Measurements from ENCODE around the gene ESRRA.

Gene ESRRA

DNA sequence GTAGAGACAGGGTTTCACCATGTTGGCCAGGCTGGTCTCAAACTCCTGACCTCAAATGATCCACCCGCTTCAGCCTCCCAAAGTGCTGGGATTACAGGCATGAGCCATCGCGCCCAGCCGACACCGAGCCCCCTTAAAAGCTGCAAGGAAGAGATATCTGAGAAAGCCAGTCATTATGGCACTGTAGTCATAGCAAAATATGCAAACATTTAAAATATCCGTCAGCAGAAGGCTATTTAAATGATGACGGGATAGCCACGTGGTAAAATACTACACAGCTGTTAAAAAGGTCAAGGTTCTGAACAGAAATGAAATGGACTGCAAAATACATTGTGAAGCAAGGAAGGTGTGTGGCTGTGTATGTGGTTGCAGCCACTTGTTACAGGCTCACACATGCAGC lies 28.2 kb downstream of the ESRRA start:
- no peak for DNase-seq (ENCODE audit: low read depth)

DNA sequence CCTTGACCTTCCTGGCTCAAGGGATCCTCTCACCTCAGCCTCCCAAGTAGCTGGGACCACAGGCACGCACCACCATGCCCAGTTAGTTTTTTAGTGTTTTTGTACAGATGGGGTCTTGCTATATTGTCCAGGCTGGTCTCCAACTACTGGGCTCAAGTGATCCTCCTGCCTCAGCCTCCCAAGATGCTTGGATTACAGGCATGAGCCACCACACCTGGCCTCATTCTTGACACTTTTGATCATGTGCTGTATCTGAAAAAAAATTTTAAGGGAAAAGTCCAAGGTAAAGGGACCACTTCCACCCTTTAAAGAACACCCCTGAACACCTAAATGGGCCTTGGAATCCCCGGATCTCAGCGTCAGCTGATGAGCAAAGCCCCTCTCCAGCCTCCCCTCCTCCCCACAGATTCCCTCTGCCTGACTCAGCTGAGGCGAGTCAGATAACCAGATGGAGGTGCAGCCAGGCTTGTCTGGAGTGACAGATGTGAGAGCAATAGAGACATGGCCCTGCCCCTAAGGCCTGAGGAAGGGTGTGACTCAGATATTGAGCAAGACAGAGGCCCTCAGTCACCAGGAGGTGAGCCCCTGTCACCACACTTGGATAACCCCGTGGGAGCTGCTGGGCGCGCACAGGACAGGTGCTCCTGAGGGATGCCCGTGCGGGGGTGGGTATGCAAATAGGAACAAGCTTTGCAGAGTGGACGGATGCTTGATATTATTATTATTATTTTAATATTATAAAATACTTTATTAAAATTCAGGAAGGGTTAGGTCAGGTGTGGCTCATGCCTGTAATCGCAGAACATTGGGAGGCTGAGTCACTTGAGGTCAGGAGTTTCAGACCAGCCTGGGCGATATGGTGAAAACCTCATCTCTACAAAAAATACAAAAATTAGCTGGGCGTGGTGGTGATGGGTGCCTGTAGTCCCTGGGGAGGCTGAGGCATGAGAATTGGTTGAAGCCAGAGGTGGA lies 29.7 kb downstream of the ESRRA start:
- peak; percentile 76 for DNase-seq (ENCODE audit: low read depth)

DNA sequence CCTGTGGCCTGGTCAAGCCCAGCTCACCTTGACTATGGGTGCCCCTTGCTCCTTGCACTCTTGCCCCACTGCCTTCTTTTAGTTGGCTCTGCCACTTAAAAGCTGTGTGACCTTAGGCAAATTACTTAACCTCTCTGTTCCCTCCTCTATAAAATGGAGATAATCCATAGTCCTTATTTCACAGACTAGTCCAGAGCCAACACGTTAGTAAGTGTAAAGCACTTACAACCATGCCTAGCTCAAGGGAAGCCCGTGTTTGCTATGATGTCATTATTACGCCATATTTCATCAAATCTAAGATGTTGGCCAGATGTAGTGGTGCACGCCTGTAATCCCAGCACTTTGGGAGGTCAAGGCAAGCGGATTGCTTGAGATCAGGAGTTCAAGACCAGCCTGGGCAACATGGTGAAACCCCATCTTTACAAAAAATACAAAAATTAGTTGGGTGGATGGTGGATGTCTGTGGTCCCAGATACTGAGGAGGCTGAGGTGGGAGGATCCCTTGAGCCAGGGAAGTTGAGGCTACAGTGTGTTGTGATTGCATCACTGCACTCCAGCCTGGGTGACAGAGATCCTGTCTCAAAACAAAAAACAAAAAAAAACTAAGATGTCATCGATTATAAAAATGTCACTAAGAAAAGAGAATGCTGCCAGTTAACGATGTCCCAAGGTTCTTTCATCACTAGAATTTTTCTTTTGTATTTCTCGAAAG lies 32.4 kb downstream of the ESRRA start:
- no peak for DNase-seq (ENCODE audit: low read depth)

DNA sequence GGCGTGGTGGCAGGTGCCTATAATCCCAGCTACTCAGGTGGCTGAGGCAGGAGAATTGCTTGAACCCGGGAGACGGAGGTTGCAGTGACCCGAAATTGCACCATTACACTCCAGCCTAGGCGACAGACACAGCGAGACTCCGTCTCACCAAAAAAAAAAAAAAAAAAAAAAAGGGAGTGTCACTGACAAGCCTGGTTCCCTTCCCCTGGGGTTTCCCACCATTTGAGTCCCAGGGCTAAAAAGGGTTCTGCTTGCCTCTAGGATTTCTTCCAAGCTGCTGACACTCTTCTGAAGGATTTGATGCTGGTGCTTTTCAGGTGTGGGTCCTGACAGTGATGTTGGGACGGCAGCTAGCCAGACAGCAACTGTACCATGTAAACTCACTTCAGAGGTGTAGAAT lies 33.4 kb downstream of the ESRRA start:
- no peak for DNase-seq (ENCODE audit: low read depth)

DNA sequence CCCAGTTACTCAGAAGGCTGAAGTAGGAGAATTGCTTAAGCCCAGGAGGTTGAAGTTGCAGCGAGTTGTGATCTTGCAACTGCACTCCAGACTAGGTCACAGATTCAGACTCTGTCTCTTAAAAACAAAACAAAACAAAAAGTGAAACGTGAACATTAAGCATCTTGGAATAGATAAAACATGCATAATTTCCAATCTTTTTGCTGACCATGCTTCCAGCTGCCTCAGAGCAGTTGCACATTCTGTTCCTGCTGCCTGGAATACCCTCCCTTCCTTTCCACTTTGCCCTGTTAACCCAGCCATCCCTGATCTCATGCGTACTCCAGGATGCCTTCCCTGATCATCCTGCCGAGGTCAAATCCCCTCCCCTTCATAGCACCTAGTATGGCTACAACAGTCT lies 34.0 kb downstream of the ESRRA start:
- DNase-seq (ENCODE audit: low read depth), result no peak

DNA sequence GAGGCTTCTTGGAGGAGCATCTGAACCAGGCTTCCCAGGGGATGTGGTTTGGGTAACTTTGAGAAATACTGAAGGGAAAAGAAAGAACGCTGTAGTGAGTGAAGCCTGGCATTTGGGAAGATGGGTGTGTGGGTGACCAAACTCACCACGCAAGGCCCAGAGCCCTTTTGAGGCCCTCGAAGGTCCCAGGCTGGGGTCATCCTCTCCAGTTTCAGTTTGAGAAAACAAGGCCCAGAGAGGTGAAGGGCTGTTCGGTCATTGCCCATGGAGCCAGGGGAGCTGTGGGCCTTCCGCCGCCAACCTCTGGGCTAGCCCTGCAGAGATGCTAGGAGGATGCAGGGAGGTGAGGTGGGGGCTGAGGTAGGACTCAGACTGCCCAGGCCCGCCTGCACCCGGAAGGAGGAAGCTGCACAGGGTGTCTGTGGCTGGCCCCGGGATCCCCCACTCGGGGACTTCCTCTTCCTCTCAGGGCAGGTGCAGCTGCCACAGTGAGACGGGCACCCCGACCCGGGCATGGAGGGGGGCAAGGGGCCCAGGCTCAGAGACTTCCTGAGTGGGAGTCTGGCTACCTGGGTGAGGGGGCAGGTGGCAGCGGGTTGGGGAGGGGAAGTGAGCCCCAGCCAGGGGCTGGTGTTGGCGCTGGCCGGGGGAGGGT lies 34.6 kb downstream of the ESRRA start, which contains the start of gene CCDC88B:
TSS of gene CCDC88B (plus strand) at position 451 of the 655 bp plus-strand sequence. CDS start at position 514, 63 bp downstream.
- no peak for DNase-seq (ENCODE audit: low read depth)

DNA sequence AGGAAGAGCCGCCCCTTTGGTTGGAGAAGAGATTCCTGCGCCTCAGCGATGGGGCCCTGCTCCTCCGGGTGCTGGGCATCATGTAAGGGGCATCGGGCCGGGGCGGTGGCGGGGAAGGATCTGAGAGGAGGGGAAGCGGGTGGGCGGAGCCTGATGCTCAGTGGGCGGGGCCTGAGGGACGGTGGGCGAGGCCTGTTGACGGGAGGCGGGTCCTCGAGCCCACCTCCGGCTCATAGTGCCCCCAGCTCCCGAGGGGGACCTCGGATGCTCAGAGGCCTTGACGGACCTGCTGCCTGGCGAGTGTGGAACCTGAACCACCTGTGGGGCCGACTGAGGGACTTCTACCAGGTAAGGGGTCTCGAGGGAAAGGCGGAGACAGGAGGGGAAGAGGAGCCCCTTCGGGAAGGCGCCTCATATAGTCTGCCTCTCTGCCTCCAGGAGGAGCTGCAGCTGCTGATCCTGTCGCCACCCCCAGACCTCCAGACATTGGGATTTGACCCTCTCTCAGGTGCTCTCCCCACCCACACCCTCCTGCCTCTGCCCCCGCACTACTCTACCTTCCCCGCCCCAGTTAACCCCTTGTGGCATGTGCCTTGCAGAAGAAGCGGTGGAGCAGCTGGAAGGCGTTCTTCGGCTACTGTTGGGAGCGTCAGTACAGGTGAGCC lies 35.5 kb downstream of the ESRRA start:
- DNase-seq (ENCODE audit: low read depth), result peak; percentile 78

DNA sequence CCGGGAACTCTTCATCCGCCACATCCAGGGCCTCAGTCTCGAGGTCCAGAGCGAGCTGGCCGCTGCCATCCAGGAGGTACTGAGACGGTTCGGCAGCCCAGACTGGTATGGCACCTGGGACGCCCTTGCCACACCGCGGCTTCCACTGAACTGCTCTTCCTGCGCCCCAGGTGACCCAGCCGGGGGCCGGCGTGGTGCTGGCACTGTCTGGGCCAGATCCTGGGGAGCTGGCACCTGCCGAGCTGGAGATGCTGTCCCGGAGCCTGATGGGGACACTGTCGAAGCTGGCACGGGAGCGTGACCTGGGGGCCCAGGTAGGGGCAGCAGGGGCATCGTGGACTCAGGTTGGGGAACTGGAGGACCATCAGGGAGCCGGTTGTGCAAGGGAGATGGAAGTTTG lies 36.1 kb downstream of the ESRRA start:
- DNase-seq (ENCODE audit: low read depth), result no peak

DNA sequence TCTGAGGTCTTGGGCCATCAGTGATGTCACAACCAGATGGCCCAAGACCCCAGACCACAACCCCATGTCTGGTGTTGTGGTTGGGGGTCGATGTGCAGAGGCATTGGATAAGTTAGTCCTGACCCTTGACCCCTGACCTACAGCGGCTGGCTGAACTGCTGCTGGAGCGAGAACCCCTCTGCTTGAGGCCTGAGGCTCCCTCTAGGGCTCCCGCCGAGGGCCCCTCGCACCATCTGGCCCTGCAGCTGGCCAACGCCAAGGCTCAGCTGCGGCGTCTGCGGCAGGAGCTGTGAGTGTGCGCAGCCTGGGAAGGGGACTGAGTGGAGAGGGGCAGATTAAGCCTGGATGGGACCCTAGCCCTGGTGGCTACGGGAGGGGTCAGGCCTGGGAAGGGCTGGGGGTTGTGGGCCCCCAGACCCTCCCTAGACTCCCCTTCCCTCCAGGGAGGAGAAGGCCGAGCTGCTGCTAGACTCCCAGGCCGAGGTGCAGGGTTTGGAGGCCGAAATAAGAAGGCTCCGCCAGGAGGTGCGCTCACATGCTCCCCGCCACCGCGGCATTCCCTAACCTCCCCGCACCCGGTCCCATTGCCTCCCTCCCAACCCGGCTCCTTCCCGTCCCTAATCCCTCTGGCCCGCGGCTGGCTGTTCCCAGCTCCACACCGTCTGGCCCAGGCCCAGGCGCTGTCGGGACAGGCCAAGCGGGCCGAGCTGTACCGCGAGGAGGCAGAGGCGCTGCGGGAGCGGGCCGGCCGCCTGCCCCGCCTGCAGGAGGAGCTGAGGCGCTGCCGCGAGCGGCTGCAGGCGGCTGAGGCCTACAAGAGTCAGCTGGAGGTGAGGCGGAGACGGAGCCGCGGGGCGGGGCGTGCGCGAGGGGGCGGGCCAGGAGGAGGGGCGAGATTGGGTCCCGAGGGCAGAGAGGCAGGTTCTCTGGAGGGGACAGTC lies 36.8 kb downstream of the ESRRA start:
- no peak for DNase-seq (ENCODE audit: low read depth)

DNA sequence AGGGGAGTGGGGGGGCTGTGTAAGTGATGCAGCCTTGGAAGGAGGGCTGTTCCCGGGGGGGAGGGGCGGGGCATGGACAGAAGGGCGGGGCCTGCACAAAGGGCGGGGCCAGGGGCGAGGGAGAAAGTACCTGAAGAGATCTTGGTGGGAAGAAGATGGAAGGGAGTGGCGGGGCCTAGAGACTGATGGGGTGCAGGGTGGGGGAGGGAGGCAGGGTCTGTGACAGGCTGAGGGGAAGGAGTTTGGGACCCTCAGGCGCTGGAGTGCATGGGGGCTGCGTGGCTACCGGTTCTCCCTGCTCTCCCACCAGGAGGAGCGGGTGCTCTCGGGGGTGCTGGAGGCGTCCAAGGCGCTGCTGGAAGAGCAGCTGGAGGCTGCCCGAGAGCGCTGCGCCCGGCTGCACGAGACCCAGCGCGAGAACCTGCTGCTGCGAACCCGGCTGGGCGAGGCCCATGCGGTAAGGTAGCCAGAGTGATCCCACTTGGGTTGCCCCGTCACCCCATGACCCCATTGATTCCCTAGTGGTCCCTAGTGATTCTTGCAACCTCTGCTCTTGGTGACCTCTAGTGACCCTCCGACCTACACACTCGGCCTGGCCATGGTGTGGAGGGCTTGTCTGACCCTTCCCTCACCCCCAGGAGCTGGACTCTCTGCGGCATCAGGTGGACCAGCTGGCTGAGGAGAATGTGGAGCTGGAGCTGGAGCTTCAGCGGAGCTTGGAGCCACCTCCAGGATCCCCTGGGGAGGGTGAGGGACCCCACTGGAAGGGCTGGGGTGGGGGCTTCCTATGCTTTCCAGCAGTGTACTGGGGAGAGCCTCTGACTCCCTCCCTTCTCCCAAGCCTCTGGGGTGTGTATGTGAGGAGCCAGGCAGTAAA lies 37.8 kb downstream of the ESRRA start:
- no peak for DNase-seq (ENCODE audit: low read depth)

DNA sequence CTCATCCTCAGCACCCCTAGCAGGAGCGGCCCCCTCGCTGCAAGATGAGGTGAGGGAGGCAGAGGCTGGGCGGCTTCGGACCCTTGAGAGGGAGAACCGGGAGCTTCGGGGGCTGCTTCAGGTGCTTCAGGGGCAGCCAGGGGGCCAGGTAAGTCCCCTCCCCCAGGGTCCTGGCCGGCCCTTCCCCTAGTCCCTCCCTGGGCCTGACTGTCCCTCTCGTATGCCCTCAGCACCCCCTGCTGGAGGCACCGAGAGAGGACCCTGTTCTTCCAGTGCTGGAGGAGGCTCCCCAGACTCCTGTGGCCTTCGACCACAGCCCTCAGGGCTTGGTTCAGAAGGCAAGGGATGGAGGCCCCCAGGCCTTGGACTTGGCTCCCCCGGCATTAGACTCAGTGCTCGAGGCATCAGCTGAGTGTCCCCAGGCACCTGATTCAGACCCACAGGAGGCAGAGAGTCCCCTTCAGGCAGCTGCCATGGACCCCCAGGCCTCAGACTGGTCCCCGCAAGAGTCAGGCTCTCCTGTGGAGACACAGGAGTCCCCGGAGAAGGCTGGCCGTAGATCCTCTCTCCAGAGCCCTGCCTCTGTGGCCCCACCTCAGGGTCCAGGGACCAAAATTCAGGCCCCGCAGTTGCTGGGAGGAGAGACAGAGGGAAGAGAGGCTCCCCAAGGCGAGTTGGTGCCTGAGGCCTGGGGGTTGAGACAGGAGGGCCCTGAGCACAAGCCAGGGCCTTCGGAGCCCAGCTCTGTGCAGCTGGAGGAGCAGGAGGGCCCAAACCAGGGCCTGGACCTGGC lies 38.6 kb downstream of the ESRRA start:
- no peak for DNase-seq (ENCODE audit: low read depth)

DNA sequence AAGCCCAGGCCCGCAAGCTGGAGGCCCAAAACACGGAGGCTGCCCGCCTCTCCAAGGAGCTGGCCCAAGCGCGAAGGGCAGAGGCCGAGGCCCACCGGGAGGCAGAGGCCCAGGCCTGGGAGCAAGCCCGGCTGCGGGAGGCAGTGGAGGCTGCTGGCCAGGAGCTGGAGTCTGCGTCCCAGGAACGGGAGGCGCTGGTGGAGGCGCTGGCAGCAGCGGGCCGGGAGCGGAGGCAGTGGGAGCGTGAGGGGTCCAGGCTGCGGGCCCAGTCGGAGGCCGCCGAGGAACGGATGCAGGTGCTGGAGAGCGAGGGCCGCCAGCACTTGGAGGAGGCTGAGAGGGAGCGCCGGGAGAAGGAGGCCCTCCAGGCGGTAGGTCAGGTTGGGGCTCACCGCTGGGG lies 39.5 kb downstream of the ESRRA start:
- no peak for DNase-seq (ENCODE audit: low read depth)

DNA sequence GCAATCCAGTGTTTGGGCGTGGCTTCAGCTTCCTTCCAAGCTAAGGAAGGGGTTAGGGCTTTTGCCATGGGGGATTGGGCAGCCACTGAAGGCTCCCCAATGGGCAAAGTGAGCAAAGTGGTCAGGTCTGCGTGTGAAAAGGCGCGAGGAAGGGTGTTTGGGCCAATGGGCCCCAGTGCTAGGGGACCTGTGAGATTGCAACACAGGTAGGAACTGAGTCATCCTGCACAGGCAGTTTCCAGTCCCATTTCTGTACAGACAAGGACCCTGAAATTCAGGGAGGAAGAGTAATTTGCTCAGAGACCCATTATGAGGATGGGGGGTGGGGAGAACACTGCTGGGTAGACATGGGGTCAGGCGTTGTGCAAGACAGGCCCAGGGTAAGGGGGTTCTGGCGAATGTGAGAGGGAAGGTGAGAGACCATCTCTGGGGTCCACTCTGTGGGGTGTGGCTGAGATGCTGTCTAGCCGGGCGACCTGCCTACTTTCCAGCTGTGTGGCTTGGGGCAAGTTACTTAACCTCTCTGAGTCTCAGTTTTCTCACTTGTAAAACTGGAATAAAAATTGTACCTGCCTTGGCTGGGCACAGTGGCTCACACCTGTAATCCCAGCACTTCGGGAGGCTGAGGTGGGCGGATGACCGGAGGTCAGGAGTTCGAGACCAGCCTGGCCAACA lies 42.0 kb downstream of the ESRRA start:
- no peak for DNase-seq (ENCODE audit: low read depth)

DNA sequence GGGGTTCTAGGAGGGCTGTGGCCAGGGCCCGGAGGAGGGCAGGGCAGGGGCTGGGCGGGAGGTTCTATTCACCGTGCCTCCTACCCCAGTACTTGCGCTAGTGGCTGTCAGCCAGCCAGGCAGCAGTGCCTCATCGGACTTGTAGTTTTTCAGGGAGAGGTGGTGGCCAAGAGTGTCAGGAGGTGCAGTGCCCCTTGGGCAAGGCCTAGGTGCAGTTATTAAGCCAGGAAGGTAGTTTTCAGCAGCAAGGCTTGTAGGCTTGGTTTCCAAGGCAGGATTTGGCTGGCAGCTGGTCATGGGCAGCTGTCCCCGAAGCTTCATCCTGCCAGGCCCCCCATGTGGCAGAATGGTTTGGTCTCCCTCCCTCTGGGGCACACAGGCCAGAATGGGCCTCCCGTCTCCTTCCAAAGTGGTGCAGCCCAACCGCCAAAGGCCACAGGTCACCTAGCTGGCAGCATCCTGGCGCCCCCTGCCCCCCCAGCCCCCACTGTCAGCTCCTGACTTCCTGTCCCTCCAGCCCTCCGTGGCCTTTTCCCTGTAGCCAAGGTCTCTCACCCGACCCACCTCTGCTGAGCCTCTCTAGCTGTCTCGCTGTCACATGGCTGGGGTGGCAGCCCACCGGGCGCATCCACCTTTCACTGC lies 43.2 kb downstream of the ESRRA start:
- no peak for DNase-seq (ENCODE audit: low read depth)

DNA sequence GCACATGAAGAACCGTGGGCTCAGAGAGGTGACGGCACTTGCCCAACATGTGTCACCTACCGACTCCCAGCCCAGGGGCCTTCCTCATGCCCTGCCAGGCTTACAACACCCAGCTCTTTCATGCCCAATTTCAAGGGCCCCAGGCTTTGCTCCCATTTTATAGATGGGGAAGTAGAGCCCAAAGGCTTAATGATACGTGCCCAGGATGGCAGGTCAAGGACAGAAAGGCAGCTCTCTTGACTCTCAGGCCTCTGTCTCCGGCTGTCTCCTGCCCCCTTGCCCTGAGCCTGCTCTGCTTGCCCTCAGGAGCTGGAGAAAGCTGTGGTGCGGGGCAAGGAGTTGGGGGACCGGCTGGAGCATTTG lies 43.7 kb downstream of the ESRRA start:
- DNase-seq (ENCODE audit: low read depth), result no peak

DNA sequence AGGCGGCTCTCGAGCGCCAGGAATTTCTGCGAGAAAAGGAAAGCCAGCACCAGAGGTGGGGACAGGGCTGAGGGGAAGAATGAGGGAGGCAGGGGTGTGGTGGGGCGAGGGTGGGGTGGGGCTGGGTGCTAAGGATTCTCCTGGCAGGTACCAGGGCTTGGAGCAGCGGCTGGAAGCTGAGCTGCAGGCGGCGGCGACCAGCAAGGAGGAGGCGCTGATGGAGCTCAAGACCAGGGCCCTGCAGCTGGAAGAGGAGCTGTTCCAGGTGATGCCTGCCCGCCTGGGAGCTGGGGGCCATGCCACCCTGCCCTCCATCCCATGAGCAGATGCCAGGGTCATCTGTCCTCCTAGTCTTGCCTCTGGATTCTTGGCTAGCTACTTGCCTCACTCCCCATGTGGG lies 44.1 kb downstream of the ESRRA start:
- DNase-seq (ENCODE audit: low read depth), result no peak

DNA sequence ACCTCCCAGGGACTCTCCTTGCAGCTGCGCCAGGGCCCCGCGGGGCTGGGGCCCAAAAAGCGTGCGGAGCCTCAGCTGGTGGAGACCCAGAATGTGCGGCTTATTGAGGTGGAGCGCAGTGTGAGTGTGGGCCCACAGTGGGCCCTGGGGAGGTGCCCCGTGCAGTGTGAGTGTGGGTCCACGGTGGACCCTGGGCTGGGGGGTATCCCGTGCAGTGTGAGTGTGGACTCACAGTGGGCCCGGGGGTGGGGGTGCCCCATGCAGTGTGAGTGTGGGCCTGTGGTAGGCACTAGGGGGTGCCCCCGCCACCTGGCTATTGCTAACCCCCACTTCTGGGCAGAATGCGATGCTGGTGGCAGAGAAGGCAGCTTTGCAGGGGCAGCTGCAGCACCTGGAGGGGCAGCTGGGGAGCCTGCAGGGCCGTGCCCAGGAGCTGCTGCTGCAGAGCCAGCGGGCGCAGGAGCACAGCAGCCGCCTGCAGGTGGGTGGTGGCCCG lies 45.9 kb downstream of the ESRRA start:
- DNase-seq (ENCODE audit: low read depth), result no peak
